IMR-90 (cell line): ENCODE results near the gene ACTC1. TPM values are rescaled to one million over a fixed set of nuclear protein-coding genes. Genes with fewer than 3 reads are reported as not detected.

ENCODE experiments used
- ATAC-seq: fragments of 200-7000 bp; cut with Tn5 transposase; 2 replicates; pipeline ENCODE4 v1.9.1; 2020; ENCODE audit warnings: low read depth, mild to moderate bottlenecking, moderate library complexity
- BruUV-seq: library from RNA; stranded (reverse); fragments of 400-500 nt; replicated peaks from 2 replicates; lab custom pipeline; 2021; lab: Mats Ljungman, UMichigan
- CTCF ChIA-PET: fragments of 300-600 bp; formaldehyde crosslinking; extraction: SDS; loops from one replicate; lab custom pipeline; 2021; ENCODE audit warnings: antibody characterized with exemption; lab: Yijun Ruan, JAX
- POLR2A ChIA-PET: fragments of 300-600 bp; sonication (Branson Sonifier 250); formaldehyde crosslinking; loops from one replicate; lab custom pipeline; 2022; ENCODE audit warnings: antibody characterized with exemption; ENCODE audit not compliant: unreplicated experiment; lab: Charles Lee
- DNase-seq: peaks from one replicate; pipeline ENCODE4 v3.0.0; 2013
- H2AFZ ChIP-seq: replicated peaks from 2 replicates; pipeline ENCODE3; 2013; ENCODE audit warnings: low read length, mild to moderate bottlenecking; ENCODE audit not compliant: poor library complexity
- H2AK5ac ChIP-seq: 2 replicates; pipeline ENCODE4 v1.6.1; 2013; ENCODE audit warnings: low read depth, low read length, inconsistent platforms
- H2AK9ac ChIP-seq: replicated peaks from 2 replicates; pipeline ENCODE3; 2013; ENCODE audit warnings: mild to moderate bottlenecking, low read depth, low read length, moderate library complexity; ENCODE audit not compliant: poor library complexity
- H2BK120ac ChIP-seq: 2 replicates; pipeline ENCODE4 v1.6.1; 2013; ENCODE audit warnings: low read depth, low read length, inconsistent platforms
- H2BK15ac ChIP-seq: 3 replicates; pipeline ENCODE4 v1.6.1; 2013; ENCODE audit warnings: low read depth, low read length, inconsistent platforms
- H2BK20ac ChIP-seq: 2 replicates; pipeline ENCODE4 v1.6.1; 2013; ENCODE audit warnings: low read depth, mild to moderate bottlenecking, inconsistent platforms, low read length, moderate library complexity
- H2BK5ac ChIP-seq: 2 replicates; pipeline ENCODE4 v1.6.1; 2013; ENCODE audit warnings: mild to moderate bottlenecking, low read depth, low read length, inconsistent platforms; ENCODE audit not compliant: poor library complexity, severe bottlenecking
- H3K14ac ChIP-seq: replicated peaks from 2 replicates; pipeline ENCODE4 v1.6.1; 2013; ENCODE audit warnings: low read depth, low read length, inconsistent platforms
- H3K18ac ChIP-seq: 2 replicates; pipeline ENCODE4 v1.6.1; 2013; ENCODE audit warnings: low read depth, low read length, control low read depth
- H3K23ac ChIP-seq: 2 replicates; pipeline ENCODE4 v1.6.1; 2013; ENCODE audit warnings: low read depth, low read length, inconsistent platforms
- H3K27ac ChIP-seq: 2 replicates; pipeline ENCODE4 v1.5.1; 2013; ENCODE audit warnings: mild to moderate bottlenecking, control low read depth, low read length; ENCODE audit not compliant: insufficient read depth
- H3K27me3 ChIP-seq: 2 replicates; pipeline ENCODE4 v1.6.1; 2013; ENCODE audit warnings: low read length; ENCODE audit not compliant: control insufficient read depth, insufficient read depth
- H3K36me3 ChIP-seq: 2 replicates; pipeline ENCODE4 v1.6.1; 2013; ENCODE audit warnings: low read length, mixed read lengths; ENCODE audit not compliant: control insufficient read depth, insufficient read depth
- H3K4ac ChIP-seq: 2 replicates; pipeline ENCODE4 v1.6.1; 2013; ENCODE audit warnings: low read depth, low read length, inconsistent platforms
- H3K4me1 ChIP-seq: 2 replicates; pipeline ENCODE4 v1.6.1; 2013; ENCODE audit warnings: low read length, mixed read lengths; ENCODE audit not compliant: control insufficient read depth, insufficient read depth
- H3K4me2 ChIP-seq: 2 replicates; pipeline ENCODE4 v1.6.1; 2013; ENCODE audit warnings: low read depth, mild to moderate bottlenecking, control low read depth, low read length, moderate library complexity
- H3K4me3 ChIP-seq: 2 replicates; pipeline ENCODE4 v1.5.1; 2013; ENCODE audit warnings: low read depth, mild to moderate bottlenecking, control low read depth, low read length, moderate library complexity; ENCODE audit not compliant: insufficient read depth
- H3K56ac ChIP-seq: 2 replicates; pipeline ENCODE4 v1.6.1; 2013; ENCODE audit warnings: low read length, inconsistent platforms; ENCODE audit not compliant: insufficient read depth; ENCODE audit errors: extremely low read depth
- H3K79me1 ChIP-seq, 2 experiments: 2 replicates each; pipeline ENCODE4 v1.6.1; 2013; ENCODE audit warnings: low read length in 2 of 2, inconsistent platforms in 1 of 2, low read depth in 1 of 2
- H3K9ac ChIP-seq: 2 replicates; pipeline ENCODE4 v1.6.1; 2013; ENCODE audit warnings: low read depth, low read length, control low read depth
- H3K9me1 ChIP-seq: 2 replicates; pipeline ENCODE4 v1.6.1; 2013; ENCODE audit warnings: low read length, inconsistent platforms; ENCODE audit not compliant: insufficient read depth
- H3K9me3 ChIP-seq: 2 replicates; pipeline ENCODE4 v1.6.1; 2013; ENCODE audit warnings: low read length; ENCODE audit not compliant: control insufficient read depth, insufficient read depth
- H4K20me1 ChIP-seq: 2 replicates; pipeline ENCODE4 v1.6.1; 2013; ENCODE audit warnings: low read length, inconsistent platforms; ENCODE audit not compliant: insufficient read depth
- H4K5ac ChIP-seq: 2 replicates; pipeline ENCODE4 v1.6.1; 2013; ENCODE audit warnings: mild to moderate bottlenecking, low read depth, low read length, control low read depth
- H4K8ac ChIP-seq, 2 experiments: 2 replicates each; pipeline ENCODE4 v1.6.1; 2013; ENCODE audit warnings: low read depth in 2 of 2, low read length in 2 of 2, control low read depth in 1 of 2, inconsistent platforms in 1 of 2
- H4K91ac ChIP-seq: 2 replicates; pipeline ENCODE4 v1.6.1; 2013; ENCODE audit warnings: low read depth, low read length, inconsistent platforms; ENCODE audit not compliant: insufficient read depth
- BHLHE40 ChIP-seq: fragments of 150-350 bp; IDR thresholded peaks from 2 replicates; pipeline ENCODE4 v1.6.1; 2016; ENCODE audit warnings: mild to moderate bottlenecking, low read depth, low read length
- CHD1 ChIP-seq: IDR thresholded peaks from 2 replicates; pipeline ENCODE4 v1.6.1; 2012; ENCODE audit warnings: low read depth, low read length, improper control_type of control experiment
- FOS ChIP-seq: fragments of 150-350 bp; IDR thresholded peaks from 2 replicates; pipeline ENCODE4 v1.6.1; 2016; ENCODE audit warnings: low read depth, low read length
- MAFK ChIP-seq: IDR thresholded peaks from 2 replicates; pipeline ENCODE4 v1.6.1; 2012; ENCODE audit warnings: low read depth, low read length, improper control_type of control experiment
- MAZ ChIP-seq: IDR thresholded peaks from 2 replicates; pipeline ENCODE4 v1.6.1; 2012; ENCODE audit warnings: low read depth, mild to moderate bottlenecking, low read length, improper control_type of control experiment, moderate library complexity, borderline replicate concordance
- MXI1 ChIP-seq: IDR thresholded peaks from 2 replicates; pipeline ENCODE4 v1.6.1; 2012; ENCODE audit warnings: low read depth, mild to moderate bottlenecking, low read length, moderate library complexity, borderline replicate concordance
- NFE2L2 ChIP-seq: fragments of 150-350 bp; IDR thresholded peaks from 2 replicates; pipeline ENCODE4 v1.6.1; 2016; ENCODE audit warnings: low read depth, mild to moderate bottlenecking, low read length
- POLR2A ChIP-seq: IDR thresholded peaks from 2 replicates; pipeline ENCODE4 v1.6.1; 2012; ENCODE audit warnings: mild to moderate bottlenecking, low read depth, low read length
- RAD21 ChIP-seq: IDR thresholded peaks from 2 replicates; pipeline ENCODE4 v1.6.1; 2012; ENCODE audit warnings: low read length, improper control_type of control experiment
- RCOR1 ChIP-seq: IDR thresholded peaks from 2 replicates; pipeline ENCODE4 v1.6.1; 2012; ENCODE audit warnings: mild to moderate bottlenecking, low read length, improper control_type of control experiment; ENCODE audit not compliant: insufficient replicate concordance
- SMC3 ChIP-seq: fragments of 150-350 bp; IDR thresholded peaks from 2 replicates; pipeline ENCODE4 v1.6.1; 2016; ENCODE audit warnings: low read depth, mild to moderate bottlenecking, antibody characterized with exemption, low read length, moderate library complexity
- WGBS, 2 experiments: methylation state at CpG; one replicate each; pipeline versions ENCODE4 v1.1.5 to v1.1.7; 2013; ENCODE audit warnings: missing lambda C conversion rate in 2 of 2; ENCODE audit not compliant: insufficient read length in 1 of 2; ENCODE audit errors: extremely low coverage in 2 of 2; 5-methylcytosine and 5-hydroxymethylcytosine counted together
- dilution Hi-C: fragments of 300-500 bp; cut with HindIII; formaldehyde crosslinking; loops from one replicate; pipeline ENCODE4 v1.14.3; 2018; ENCODE audit warnings: low sequenced_read_pairs; ENCODE audit not compliant: unreplicated experiment
- in situ Hi-C: fragments of 300-500 bp; cut with MboI; formaldehyde crosslinking; loops from 3 replicates; pipeline ENCODE4 v1.14.3; 2019; ENCODE audit warnings: low sequenced_read_pairs, inconsistent platforms, mixed read lengths
- intact Hi-C: fragments of 100-400 bp; cut with micrococcal nuclease; formaldehyde crosslinking; loops from 2 replicates; pipeline ENCODE4 v1.10.0; 2022
- polyA plus RNA-seq, 3 experiments: library from polyadenylated mRNA; depleted of rRNA; stranded (reverse); fragments of >200 nt; gene quantifications; 2 replicates each; pipeline ENCODE4 v1.2.3, GENCODE V29; 2012; ENCODE audit warnings: low replicate concordance in 1 of 3
- total RNA-seq: library from RNA; depleted of rRNA; stranded (reverse); fragments of >200 nt; gene quantifications from 2 replicates; pipeline ENCODE4 v1.2.3, GENCODE V29; 2012
- TF ChIP-seq, protein P1 (sequence below): fragments of 150-350 bp; IDR thresholded peaks from 2 replicates; pipeline ENCODE4 v1.6.1; 2017; ENCODE audit warnings: mild to moderate bottlenecking, antibody characterized with exemption, low read length, low read depth

Gene ACTC1
- total and polyA plus RNA-seq, 2 of the 4 experiments (the other 2 are of a cell fraction) = 1.1 to 2.8 TPM

DNA sequence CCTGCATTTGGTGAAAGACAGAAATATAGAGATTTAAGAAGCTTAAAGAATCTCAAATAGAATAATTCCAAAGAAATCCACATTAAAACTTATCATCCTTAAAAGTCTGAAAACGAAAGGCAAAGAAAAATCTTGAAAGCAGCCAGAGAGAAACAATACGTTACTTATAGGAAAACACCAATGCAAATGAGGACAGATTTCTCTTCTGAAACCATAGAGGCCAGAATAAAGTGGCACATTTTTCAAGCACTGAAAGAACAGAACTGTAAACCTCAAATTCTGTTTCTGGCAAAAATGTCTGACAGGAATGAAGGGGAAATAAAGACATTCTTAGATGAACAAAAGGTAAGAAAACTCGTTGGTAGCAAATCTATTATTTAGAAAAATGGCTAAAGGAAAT is 13.8 kb upstream of the ACTC1 start:
- dilution Hi-C loops = no loop called here
- ATAC-seq = no peak
- no peak for TF ChIP-seq MAFK
- no peak for TF ChIP-seq BHLHE40
- TF ChIP-seq, protein P1, sequence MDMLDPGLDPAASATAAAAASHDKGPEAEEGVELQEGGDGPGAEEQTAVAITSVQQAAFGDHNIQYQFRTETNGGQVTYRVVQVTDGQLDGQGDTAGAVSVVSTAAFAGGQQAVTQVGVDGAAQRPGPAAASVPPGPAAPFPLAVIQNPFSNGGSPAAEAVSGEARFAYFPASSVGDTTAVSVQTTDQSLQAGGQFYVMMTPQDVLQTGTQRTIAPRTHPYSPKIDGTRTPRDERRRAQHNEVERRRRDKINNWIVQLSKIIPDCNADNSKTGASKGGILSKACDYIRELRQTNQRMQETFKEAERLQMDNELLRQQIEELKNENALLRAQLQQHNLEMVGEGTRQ = no peak
- TF ChIP-seq RCOR1 = no peak
- TF ChIP-seq FOS = no peak
- TF ChIP-seq SMC3 = no peak
- no peak for TF ChIP-seq CHD1
- TF ChIP-seq RAD21 = no peak
- TF ChIP-seq POLR2A = no peak
- no peak for TF ChIP-seq MXI1
- no peak for TF ChIP-seq NFE2L2
- TF ChIP-seq MAZ = no peak
- ChIA-PET POLR2A (no interaction called here), CTCF (interaction anchor here (0.7 kb wide), 1 partner anchor 773 kb away, joined by 3 read pairs; no protein-coding TSS in a partner anchor)
- Histone ChIP-seq H3K9me1 (peaks cover 13% of the 10 kb centered on the region), H3K9ac (no peak overlapping the region), H2BK5ac (peak overlapping the region; percentile 56), H3K27ac (no peak overlapping the region), H2AK5ac (no peak overlapping the region), H3K56ac (no peak overlapping the region; the same call in 1 of the 2 replicates), H2AFZ (no peak overlapping the region), H3K79me1 (peaks cover 0 to 3% of the 10 kb centered on the region in 2 experiments; a peak in 1 of 4 replicates), H3K4me1 (peaks cover 23% of the 10 kb centered on the region), H3K23ac (no peak overlapping the region), H2BK15ac (peak overlapping the region; percentile 90; the same call in 1 of the 3 replicates), H3K9me3 (no peaks in the 10 kb centered on the region), H3K4me3 (no peak overlapping the region), H4K20me1 (no peaks in the 10 kb centered on the region), H2BK120ac (peak overlapping the region; percentile 52; the same call in 1 of the 2 replicates), H3K4ac (peak overlapping the region; percentile 52; the same call in 1 of the 2 replicates), H3K27me3 (no peaks in the 10 kb centered on the region), H4K91ac (no peak overlapping the region), H3K4me2 (no peak overlapping the region), H3K18ac (peak overlapping the region; percentile 6; the same call in 1 of the 2 replicates), H3K36me3 (no peaks in the 10 kb centered on the region), H2AK9ac (no peak overlapping the region), H4K5ac (no peak overlapping the region), H4K8ac (0 out of 4 replicates have a peak overlapping the region, but pooled peaks of 1 of the 2 experiments have one; percentile 55), H3K14ac (0 out of 2 replicates have a peak overlapping the region, but pooled peaks have one; percentile 54), H2BK20ac (0 out of 2 replicates have a peak overlapping the region, but pooled peaks have one; percentile 25)
- no peak for DNase-seq
- BruUV-seq = no TSS peak
- no CpG with 5 or more reads among the region's 3 CpGs for WGBS, 2 experiments
- in situ Hi-C loops = no loop called here
- intact Hi-C loops = no loop called here
